WI38 (cell line): ENCODE results near the gene IGSF9B.

Experiments
- H3K4me3 ChIP-seq: 2 replicates; pipeline ENCODE4 v1.5.1; 2011; ENCODE audit warnings: low read depth, mild to moderate bottlenecking, control low read depth, low read length
- TF ChIP-seq, protein P1 (sequence below): IDR thresholded peaks from 2 replicates; pipeline ENCODE4 v1.5.1; 2012; ENCODE audit warnings: low read depth, mild to moderate bottlenecking, control low read depth, low read length

The IGSF9B gene

DNA sequence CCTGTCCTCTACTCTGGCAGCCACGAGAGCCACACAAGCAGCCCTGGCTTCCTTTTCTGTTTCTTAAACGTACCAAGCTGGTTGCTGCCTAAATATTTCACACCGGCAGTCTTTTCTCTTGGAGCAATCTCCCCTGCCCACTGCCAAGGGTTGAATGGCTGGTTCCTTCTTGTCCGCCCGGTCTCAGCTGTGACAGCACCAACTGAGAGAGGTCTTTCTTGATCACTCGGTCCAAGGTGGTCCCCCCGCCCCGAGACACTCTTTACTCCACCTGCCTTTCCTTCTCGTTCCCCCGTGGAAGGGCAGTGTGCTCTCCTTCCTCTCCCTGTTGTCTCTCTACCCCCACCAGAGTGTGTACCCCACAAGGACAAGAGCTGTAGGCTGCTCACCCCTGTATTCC, 33.7 kb upstream of the IGSF9B start:
- H3K4me3 ChIP-seq: no peak overlapping the region
- TF ChIP-seq, protein P1, sequence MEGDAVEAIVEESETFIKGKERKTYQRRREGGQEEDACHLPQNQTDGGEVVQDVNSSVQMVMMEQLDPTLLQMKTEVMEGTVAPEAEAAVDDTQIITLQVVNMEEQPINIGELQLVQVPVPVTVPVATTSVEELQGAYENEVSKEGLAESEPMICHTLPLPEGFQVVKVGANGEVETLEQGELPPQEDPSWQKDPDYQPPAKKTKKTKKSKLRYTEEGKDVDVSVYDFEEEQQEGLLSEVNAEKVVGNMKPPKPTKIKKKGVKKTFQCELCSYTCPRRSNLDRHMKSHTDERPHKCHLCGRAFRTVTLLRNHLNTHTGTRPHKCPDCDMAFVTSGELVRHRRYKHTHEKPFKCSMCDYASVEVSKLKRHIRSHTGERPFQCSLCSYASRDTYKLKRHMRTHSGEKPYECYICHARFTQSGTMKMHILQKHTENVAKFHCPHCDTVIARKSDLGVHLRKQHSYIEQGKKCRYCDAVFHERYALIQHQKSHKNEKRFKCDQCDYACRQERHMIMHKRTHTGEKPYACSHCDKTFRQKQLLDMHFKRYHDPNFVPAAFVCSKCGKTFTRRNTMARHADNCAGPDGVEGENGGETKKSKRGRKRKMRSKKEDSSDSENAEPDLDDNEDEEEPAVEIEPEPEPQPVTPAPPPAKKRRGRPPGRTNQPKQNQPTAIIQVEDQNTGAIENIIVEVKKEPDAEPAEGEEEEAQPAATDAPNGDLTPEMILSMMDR: no peak

DNA sequence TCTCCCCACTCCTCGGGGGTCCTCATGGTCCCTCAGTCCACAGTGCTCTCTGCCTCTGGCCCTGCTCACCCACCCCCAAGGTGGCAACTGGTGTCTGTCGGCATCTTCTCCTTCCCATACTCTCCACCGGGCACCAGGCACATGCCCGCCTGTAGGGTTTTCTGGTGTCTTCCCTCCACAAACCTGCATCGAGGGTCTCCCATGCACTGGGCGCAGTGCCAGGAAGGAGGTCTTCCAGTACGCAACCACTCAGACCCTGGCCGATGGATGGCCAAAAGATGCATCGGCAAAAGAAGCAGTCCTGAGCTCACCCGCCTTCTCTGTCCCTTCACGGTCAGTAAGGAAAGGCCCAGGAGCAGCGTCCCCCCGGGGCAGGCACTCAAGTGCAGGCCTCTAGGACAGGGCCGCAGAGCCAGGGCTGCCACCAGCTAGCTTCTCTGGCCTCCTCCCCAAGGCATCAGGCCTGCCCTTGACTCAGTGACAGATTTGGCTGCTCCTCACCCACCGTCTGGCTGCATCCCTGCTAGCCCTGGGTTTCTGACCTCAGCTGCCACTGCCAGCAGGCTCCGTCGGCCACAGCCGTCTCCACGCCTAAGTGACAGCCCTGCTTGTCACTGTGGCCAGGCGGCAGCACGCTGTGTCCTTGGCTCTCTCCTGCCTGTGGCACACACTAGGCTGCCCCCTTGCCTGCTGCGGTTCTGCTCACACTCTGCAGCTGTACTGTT, 32.1 kb upstream of the IGSF9B start:
- TF ChIP-seq, protein P1: no peak
- H3K4me3 ChIP-seq: no peak overlapping the region

DNA sequence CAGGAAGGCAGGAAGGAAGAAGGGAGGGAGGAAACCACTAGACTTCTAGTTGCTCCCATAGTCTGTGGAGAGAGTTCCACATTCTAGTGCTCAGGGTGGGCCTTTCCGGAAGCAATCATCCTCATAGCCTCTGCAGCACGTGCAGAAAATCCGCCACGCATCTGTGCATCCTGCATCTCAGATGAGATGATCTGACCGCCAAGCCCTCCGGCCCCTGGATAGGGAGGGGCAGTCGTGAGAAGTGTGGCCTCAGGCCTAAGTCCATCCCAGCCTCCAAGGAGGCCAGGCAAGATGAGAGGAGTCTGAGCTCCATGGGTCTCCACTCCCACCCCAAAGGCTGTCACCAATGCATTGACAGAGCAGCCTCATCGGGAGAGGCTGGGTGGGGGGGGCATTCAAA, 30.4 kb upstream of the IGSF9B start:
- TF ChIP-seq, protein P1: no peak
- no peak overlapping the region for H3K4me3 ChIP-seq

DNA sequence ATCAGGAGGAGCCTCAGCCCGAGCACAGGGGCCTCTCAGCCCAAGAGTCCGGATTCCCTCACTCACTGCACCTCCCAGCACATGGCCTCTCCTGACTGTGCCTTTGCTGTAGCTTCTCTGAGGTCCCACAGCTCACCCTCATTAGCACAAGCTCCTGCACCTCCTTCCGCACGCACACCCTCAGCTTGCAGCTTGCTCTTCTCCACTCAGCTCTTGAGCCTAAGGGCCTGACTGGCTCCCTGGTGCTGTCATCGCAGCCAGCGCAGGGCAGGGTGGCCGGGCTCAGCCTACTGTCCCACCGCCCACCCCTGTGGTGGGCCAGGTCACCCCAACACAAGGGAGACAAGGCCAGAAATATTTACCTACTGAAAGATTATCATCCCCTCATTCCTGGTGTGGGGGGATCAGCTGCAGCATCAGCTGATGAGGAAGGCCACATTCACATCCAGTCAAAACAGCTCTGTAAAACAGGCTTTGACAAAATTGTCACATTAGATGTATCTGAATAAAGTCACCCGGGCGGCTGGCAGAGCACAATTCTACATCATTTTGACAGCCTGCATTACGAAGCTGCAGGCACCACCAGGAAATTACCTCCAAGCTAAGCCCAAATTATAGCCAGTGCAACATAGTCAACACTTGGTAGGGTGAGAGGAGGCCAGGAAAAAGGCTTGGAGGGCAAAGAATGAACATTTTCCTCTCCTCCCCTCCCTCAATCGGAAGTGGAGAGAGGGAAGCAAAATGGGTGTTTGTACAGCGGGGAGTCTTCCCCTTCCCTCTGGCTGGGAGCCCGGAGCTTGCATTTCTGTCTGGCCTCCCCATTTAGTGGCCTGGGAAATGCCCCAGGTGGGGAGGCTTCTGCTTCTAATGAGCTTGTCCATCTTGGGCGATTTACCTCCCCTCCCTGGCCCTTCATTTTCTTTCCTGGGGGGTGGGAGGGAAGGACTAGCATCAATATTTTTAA, 29.5 kb upstream of the IGSF9B start:
- no peak overlapping the region for H3K4me3 ChIP-seq
- TF ChIP-seq, protein P1: no peak

DNA sequence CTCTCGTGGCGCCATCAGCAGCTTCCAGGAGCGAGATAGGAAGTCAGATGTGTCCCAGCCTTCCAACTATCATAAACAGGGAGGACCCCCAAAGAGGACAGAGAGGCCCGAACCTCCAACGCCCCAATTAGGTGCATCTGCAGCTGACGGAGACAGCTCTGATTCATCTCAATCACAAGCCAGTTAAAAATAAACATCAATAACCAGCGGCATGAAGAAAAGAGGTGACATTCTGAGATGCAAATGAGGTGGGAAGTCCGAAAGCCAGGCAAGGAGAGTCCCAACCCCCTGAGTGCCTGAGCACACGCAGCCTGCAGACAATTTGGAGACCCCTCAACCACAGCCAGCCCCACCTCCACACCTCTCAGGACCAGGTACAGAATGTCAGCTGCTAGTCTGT, 28.1 kb upstream of the IGSF9B start:
- TF ChIP-seq, protein P1: no peak
- H3K4me3 ChIP-seq: no peak overlapping the region

DNA sequence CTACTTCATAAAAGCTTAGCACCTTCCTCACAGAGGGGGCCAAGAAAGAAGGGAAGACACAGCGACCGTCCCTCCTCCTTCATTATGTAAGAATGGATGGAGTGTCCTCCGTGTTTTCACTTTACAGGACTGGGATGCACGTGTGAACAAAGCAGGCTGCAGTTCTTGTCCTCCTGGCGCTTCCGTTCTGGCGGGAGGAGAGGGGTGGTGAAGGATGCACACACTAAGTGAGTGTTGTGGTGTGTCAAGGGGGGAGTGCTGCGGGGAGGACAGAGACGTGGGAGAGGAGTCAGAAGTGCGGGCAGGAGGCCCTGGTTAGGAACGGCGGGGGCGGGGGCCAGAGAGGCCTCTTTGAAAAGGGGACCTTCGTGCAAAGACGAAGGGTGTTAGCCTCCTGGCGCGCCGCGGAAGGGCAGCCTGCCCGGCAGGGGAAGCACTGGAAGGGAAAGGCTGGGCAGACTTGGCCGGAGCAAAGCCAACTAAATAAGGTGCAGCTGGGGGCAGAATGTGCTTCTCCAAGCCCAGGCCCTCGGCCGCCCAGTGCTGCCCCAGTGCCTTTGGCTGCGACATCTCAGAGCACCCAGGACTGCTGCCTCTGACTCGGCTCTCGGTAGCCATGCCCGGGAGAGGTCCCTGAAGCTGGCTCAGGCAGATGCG, 27.0 kb upstream of the IGSF9B start:
- no peak overlapping the region for H3K4me3 ChIP-seq
- TF ChIP-seq, protein P1: no peak
